GM12801 (cell line): ENCODE data around the gene EPN1.

ENCODE experiments used
- TF ChIP-seq, protein P1 (sequence below): IDR thresholded peaks from one replicate; pipeline ENCODE4 v1.5.1; 2011; ENCODE audit warnings: control low read depth; ENCODE audit not compliant: insufficient read length; ENCODE audit errors: extremely low read depth

EPN1 gene

DNA sequence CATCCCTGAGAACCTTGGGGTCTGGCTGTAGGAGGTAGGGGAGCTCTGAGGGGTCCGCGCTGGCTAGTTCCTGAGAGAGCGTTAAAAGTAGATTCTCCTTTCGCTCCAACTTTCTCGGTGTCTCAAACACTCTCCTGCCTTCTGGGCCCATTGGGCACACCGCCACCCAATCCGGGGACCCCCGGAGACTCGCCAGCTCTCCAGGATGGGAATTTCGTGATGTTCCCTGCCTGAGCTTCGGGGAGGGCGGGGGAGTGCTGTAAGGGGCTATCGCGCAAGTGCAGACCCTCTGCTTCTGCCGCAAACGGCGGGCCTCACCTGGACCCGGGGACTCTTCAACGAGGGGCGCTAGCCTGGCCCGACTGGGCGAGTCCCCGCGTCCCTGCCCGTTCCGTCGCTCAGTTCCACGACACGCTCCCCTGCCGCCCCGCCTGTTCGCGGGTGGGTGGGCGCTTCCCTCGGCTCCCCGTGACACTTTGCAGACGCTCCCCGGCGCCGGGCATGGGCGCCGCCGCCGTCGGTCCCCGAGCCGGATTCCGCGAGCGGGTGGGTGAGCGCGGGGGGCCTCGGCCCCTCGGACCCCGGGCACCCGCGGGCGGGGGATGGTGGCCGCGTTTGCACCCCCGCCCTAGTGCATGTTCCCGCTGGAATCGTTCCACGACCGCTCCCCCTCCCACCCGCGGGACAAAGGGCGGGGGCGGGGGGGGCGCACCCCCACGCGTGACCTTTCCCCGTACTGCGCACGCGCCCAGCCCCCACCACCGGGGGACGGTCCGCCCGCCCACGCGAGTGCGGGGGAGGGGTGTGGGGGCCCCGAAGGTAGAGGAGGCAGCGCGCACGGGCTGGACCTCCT is 27.1 kb upstream of the EPN1 start, which contains the start of gene CCDC106:
Gene CCDC106 (plus strand): TSS at position 481 of the 853 bp plus-strand sequence. CDS start 835 bp downstream, outside the sequence.
- TF ChIP-seq, protein P1, sequence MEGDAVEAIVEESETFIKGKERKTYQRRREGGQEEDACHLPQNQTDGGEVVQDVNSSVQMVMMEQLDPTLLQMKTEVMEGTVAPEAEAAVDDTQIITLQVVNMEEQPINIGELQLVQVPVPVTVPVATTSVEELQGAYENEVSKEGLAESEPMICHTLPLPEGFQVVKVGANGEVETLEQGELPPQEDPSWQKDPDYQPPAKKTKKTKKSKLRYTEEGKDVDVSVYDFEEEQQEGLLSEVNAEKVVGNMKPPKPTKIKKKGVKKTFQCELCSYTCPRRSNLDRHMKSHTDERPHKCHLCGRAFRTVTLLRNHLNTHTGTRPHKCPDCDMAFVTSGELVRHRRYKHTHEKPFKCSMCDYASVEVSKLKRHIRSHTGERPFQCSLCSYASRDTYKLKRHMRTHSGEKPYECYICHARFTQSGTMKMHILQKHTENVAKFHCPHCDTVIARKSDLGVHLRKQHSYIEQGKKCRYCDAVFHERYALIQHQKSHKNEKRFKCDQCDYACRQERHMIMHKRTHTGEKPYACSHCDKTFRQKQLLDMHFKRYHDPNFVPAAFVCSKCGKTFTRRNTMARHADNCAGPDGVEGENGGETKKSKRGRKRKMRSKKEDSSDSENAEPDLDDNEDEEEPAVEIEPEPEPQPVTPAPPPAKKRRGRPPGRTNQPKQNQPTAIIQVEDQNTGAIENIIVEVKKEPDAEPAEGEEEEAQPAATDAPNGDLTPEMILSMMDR: no peak

DNA sequence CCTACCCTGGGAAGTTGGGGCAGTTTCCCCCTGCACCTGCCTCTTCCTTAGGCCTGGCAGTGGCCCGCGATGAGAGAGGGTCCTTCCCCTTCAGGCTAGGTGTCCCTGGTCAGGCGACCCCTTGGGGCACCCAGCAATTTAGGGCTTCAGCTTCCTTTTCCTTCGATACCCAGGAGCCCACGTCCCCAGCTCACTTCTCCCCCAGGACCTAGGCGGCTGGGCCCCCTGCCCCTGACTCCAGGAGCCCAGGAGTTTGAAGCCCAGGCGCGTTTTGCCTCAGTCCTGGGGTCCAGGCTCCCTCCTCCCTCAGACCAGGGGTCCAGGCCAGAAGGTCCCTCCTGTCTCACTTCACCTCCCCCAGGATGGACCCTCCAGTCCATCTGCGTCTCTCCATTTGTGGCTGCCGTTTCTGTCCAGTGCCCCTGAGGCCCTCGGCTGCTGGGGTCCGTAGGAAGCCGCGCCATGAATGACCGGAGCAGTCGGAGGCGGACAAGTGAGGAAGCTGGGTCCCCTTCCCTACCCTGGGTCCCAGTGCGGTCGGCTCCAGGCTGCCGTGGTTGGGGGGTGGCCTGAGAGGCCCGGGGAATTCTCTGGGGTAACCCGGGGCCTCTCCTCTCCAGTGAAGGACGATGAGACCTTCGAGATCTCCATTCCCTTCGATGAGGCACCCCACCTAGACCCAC is 26.3 kb upstream of the EPN1 start:
- TF ChIP-seq, protein P1: no peak

DNA sequence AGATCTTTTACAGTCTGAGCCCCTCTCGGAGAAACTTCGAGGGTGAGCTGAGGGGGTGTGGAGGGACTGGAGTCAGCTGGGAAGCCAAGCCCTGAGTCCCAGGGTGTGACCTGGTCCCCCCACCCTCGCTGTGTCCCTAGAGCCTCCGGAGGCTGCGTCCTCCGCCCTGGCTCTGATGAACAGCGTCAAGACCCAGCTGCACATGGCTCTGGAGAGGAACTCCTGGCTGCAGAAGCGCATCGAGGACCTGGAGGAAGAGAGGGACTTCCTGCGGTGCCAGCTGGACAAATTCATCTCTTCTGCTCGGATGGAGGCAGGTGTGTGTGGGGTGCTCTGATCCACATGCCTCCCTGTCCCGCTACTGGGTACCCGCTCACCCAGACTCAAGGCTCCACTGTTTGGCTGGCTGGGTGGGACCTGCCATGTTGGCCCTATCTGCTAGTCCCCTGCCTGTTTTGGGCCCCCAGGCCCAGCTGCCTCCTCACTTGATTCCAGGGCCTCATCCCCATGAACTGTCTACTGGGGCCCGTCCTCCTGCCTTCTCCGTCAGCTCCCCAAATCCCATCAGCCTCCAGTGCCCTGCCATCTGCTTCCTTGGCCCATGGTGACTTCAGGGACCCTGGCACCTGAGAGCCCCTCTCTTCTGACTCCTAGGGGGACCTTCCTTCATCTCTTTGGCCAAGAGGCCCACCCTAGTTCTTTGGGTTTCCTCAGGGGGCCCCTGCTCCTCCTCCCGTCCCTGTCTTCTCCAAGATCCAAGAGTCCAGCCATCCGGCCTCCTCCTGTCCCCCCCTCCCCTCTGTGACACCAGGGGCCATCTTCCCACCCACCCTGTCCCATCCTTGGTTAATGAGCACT is 25.5 kb upstream of the EPN1 start:
- TF ChIP-seq, protein P1: no peak

DNA sequence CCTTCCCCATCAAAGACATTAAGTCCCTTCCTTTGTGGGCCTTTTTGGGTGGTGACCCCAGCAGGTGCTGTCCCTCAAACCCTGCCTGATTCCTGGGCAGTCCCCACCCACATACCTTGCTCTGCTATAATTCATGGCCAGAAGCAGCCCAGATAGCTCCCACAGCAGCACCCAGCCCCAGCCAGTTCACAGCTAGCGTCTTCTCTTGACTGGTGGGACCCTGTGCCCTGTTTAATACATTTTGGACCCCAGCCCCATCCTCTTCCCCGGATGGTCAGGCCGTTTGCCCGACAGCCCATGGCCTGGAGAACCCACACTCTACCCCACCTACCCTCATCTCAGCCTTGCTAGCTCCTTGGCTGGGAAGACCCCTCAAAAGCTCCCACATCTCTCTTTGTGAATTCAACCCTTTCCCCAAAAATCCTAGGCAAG is 24.9 kb upstream of the EPN1 start:
- TF ChIP-seq, protein P1: no peak

DNA sequence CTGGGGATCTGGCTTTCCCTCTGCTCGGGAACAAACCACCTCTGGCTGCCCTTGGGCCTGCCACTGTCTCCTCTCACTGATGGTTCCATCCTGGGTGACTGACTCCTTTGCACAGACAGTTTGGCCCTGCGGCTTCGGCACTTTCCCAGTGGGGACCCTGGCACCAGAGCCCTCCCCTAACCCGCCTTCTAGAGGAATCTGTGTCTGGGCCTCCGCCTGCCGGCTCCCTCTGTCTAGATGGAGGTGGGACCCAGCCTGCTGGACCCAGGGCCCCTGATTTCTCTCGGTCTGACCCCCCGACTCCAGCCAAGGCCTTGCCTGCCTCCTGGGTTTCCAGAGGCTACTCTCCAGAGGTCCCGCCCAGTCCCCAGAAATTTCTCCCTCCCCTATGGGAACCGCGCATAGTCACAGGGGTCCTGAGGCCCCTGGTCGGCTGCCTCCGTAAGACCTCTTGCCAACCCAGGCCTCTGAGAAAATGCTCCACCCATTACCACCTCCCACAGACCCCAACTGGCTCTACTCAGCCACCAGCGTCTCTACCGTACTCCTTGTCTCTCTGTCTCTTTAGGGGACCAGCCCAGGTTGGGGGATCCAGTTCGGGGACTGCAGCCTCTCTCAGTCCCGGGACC is 24.3 kb upstream of the EPN1 start:
- TF ChIP-seq, protein P1: no peak

DNA sequence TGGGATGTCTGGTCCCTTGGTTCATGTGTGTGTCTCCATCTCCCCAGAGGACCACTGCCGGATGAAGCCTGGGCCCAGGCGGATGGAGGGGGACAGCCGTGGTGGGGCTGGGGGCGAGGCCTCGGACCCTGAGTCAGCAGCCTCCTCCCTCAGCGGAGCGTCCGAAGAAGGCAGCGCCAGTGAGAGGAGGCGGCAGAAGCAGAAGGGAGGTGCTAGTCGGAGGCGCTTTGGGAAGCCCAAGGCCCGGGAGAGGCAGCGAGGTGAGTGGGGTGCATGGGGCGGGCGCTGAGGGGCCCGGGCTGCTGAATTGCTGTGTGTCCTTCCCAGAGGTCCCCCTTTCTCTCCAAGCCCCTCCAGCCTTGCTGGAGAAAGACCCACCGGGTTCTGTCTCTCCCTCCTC is 23.8 kb upstream of the EPN1 start:
- TF ChIP-seq, protein P1: no peak
